IPS-20b (cell line): ENCODE data around the gene CHST9.

Source experiments
- H3K27ac ChIP-seq: one replicate; pipeline ENCODE4 v1.5.1; 2013; ENCODE audit warnings: low read length
- H3K27me3 ChIP-seq: 2 replicates; pipeline ENCODE4 v1.6.1; 2013; ENCODE audit warnings: mild to moderate bottlenecking, low read length, inconsistent platforms; ENCODE audit not compliant: insufficient read depth
- H3K36me3 ChIP-seq: 2 replicates; pipeline ENCODE4 v1.6.1; 2013; ENCODE audit warnings: low read depth, mild to moderate bottlenecking, inconsistent platforms, low read length, moderate library complexity; ENCODE audit not compliant: insufficient read depth
- H3K4me1 ChIP-seq: 2 replicates; pipeline ENCODE4 v1.6.1; 2013; ENCODE audit warnings: mild to moderate bottlenecking, control low read depth, inconsistent platforms, low read length, moderate library complexity; ENCODE audit not compliant: insufficient read depth
- H3K4me3 ChIP-seq: 2 replicates; pipeline ENCODE4 v1.5.1; 2013; ENCODE audit warnings: mild to moderate bottlenecking, low read length, inconsistent platforms
- H3K9ac ChIP-seq: 2 replicates; pipeline ENCODE4 v1.6.1; 2013; ENCODE audit warnings: low read depth, mild to moderate bottlenecking, inconsistent platforms, low read length, moderate library complexity
- H3K9me3 ChIP-seq: 2 replicates; pipeline ENCODE4 v1.6.1; 2013; ENCODE audit warnings: mild to moderate bottlenecking, low read depth, low read length, inconsistent platforms; ENCODE audit not compliant: insufficient read depth

The CHST9 gene

DNA sequence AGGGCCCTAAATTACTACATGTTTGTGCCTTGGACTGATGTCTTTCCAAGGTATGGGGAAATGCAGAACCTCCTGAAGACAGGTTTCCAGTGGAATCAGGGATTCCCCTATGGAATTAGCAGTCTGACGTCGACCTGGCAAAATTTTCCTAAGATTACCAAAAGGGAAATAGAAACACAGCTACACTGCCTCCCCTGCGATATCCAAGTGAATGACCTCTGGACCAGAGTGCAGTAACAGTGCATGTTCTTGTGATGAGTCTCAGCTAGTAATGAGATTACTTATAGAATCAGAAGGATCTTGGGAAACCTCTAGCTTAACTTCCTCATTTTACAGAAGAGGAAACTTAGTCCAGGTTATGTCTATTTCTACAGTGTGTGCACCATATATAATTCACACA lies 21.3 kb upstream of the CHST9 start:
- no peak overlapping the region for H3K4me3 ChIP-seq
- H3K36me3 ChIP-seq: no peaks in the 10 kb centered on the region
- no peak overlapping the region for H3K27ac ChIP-seq
- no peaks in the 10 kb centered on the region for H3K27me3 ChIP-seq
- no peak overlapping the region for H3K9ac ChIP-seq
- no peaks in the 10 kb centered on the region for H3K4me1 ChIP-seq
- H3K9me3 ChIP-seq: no peaks in the 10 kb centered on the region

DNA sequence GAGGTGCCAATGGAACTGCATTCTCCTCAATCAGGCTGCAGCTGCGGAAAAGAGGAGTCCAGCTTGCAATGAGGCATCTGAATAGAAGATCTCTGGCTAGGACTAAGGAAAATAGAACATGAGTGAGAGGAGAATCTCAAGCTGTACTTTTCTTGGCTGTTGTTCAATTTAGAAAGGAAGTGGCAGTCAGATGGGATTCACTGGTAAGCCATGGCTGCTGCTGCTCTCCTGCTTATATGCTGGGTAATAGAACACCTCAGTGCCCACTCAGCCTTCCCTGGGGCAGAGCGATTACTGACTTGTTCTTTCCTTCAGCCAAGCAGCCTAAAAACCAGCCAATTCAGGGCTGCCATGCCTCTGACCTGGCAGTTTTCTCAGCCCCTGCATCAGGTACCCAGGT lies 17.6 kb upstream of the CHST9 start:
- no peak overlapping the region for H3K27ac ChIP-seq

DNA sequence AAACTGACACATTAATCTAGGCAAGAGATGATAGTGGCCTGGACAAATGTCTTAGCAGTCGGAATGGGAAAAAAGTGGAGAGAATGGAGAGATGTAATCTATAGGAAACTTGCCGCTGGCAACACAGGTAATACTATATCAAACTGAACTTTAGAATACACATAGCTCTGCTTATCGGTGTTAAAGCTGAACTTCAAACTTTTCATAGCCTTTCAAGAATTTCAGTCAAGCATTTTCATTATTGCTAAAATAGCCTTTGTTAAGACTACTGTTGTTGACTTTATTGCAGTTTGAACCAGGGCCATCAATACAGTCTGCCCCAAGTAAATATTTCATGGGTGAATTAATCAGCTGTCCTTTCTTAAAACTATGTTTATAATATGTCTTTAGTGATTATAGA lies 12.9 kb upstream of the CHST9 start:
- no peak overlapping the region for H3K27ac ChIP-seq
- H3K9me3 ChIP-seq: no peaks in the 10 kb centered on the region
- no peaks in the 10 kb centered on the region for H3K4me1 ChIP-seq
- no peak overlapping the region for H3K4me3 ChIP-seq
- H3K9ac ChIP-seq: no peak overlapping the region
- H3K27me3 ChIP-seq: no peaks in the 10 kb centered on the region
- no peaks in the 10 kb centered on the region for H3K36me3 ChIP-seq

More for the DNA sequence above, 17.6 kb upstream of the CHST9 start:
- Histone ChIP-seq H3K4me1 (no peaks in the 10 kb centered on the region), H3K36me3 (no peaks in the 10 kb centered on the region), H3K9ac (no peak overlapping the region), H3K4me3 (no peak overlapping the region), H3K9me3 (no peaks in the 10 kb centered on the region), H3K27me3 (no peaks in the 10 kb centered on the region)

DNA sequence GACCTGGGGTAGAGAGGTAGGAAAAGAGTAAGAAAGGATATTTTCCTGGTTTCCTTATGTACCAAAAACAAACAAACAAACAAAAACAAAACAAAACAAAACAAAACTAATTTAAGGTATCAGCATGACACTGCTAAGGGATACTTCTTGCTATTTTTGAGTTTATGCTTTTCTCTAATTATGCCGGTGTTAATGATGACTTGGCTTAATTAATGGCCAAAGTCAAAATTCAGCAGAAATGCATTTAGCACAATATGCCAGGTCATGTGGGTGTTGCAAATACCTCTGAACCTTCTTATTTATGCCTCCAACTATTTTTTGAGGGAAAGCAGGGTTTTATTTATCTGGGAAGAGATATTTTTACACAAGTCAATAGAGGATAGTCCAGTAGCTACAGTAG lies 3.2 kb upstream of the CHST9 start:
- Histone ChIP-seq H3K9me3 (no peaks in the 10 kb centered on the region), H3K9ac (no peak overlapping the region), H3K4me3 (no peak overlapping the region), H3K36me3 (no peaks in the 10 kb centered on the region), H3K27ac (no peak overlapping the region), H3K27me3 (peaks cover 28% of the 10 kb centered on the region), H3K4me1 (peaks cover 9% of the 10 kb centered on the region; the same call in 1 of the 2 replicates)

DNA sequence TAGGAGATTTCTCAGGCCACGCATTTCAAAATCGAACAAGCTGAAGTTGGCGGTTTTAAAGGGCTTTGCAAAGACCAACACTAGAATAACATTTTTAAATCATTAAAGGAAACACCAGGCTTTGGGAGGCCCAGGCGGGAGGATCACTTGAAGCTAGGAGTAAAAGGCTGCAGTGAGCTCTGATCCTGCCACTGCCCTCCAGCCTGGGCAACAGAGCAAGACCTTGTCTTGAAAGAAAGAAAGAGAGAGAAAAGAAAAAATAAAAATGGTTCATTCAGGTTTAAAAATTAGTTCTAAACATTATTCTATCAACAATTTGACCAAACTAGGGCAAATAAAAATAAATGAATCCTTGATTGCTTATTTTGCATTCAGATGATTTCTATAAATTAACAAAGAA lies 789 bp upstream of the CHST9 start:
- no peak overlapping the region for H3K27ac ChIP-seq
- peaks cover 18% of the 10 kb centered on the region; the same call in 1 of the 2 replicates for H3K4me1 ChIP-seq
- no peaks in the 10 kb centered on the region for H3K36me3 ChIP-seq
- H3K9ac ChIP-seq: no peak overlapping the region; the same call in 1 of the 2 replicates
- peaks cover 30% of the 10 kb centered on the region for H3K27me3 ChIP-seq
- no peaks in the 10 kb centered on the region for H3K9me3 ChIP-seq
- H3K4me3 ChIP-seq: peak overlapping the region; percentile 80

DNA sequence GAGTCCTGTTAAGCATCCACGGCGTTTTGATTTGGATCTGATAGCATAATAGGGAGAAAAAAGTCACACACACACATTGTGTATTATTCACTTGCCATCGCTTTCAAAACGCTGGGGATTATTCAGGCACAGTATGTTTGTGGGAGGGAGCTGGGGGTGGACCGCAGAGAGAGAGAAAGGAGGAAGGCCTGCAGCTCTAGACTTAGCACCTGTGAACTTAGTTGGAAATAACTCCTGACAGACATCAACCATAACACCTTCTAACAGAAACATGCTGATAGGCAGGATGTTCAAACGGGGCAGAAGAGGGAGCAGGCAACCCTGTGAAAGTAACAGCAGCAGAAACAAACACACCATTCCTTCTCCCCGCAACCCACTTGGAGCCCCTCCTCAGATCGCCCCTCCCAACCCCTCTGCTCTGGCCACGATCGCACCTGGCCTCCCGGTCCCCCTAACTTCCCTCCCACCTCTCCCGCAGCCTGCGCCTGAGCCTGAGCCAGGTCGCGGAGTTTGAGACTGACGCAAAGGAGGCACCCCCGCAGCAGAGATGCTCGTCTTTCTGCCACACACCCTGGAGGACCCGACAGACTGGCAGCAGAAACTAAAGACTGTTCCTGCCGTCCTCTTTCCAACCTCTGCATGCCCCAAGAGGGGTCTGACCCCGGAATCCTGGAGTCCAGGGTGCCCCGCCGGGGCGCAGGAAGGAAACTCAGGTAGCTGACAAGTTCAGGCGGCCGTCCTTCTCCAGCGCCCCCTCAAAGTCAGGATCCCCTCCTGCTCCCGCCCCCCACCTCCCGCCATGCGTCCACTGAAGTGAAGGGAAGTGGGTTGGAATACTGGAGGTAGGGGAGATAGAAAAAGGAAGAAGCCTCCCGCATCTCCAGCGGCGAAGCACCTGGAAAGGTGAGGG lies 738 bp downstream of the CHST9 start:
- no peaks in the 10 kb centered on the region for H3K36me3 ChIP-seq
- peak overlapping the region; percentile 13; the same call in 1 of the 2 replicates for H3K9ac ChIP-seq
- peak overlapping the region; percentile 83 for H3K4me3 ChIP-seq
- no peaks in the 10 kb centered on the region for H3K9me3 ChIP-seq
- no peak overlapping the region for H3K27ac ChIP-seq
- peaks cover 30% of the 10 kb centered on the region for H3K27me3 ChIP-seq
- peaks cover 18% of the 10 kb centered on the region; the same call in 1 of the 2 replicates for H3K4me1 ChIP-seq

DNA sequence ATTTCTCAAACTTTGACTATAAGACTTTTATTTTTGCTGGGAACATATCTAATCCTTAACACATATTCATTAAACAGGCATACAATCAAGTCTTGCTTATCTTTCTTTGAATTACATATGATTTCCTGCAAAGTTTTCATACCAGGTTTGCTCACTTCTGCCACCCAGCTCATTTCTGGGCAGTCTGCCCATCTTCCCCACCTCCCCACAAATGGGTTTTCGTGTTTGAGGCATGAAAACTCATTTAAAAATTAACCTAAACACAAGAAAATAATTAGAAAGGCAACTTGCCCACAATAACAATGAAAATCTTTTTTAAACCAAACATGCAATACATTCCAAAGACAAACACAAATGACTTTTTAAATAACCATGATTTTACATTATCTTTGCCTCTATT lies 3.4 kb downstream of the CHST9 start:
- H3K9ac ChIP-seq: no peak overlapping the region
- H3K4me1 ChIP-seq: peaks cover 25% of the 10 kb centered on the region; the same call in 1 of the 2 replicates
- H3K27me3 ChIP-seq: peaks cover 30% of the 10 kb centered on the region
- no peak overlapping the region for H3K4me3 ChIP-seq
- no peaks in the 10 kb centered on the region for H3K36me3 ChIP-seq
- H3K27ac ChIP-seq: no peak overlapping the region
- H3K9me3 ChIP-seq: no peaks in the 10 kb centered on the region

GRCh38 chr18:27178424-27178823 lies 6.7 kb downstream of the CHST9 start:
- H3K36me3 ChIP-seq: no peaks in the 10 kb centered on the region
- H3K4me3 ChIP-seq: no peak overlapping the region
- peaks cover 35% of the 10 kb centered on the region; the same call in 1 of the 2 replicates for H3K4me1 ChIP-seq
- peaks cover 3% of the 10 kb centered on the region; the same call in 1 of the 2 replicates for H3K27me3 ChIP-seq
- H3K9ac ChIP-seq: no peak overlapping the region
- no peaks in the 10 kb centered on the region for H3K9me3 ChIP-seq
- H3K27ac ChIP-seq: no peak overlapping the region

DNA sequence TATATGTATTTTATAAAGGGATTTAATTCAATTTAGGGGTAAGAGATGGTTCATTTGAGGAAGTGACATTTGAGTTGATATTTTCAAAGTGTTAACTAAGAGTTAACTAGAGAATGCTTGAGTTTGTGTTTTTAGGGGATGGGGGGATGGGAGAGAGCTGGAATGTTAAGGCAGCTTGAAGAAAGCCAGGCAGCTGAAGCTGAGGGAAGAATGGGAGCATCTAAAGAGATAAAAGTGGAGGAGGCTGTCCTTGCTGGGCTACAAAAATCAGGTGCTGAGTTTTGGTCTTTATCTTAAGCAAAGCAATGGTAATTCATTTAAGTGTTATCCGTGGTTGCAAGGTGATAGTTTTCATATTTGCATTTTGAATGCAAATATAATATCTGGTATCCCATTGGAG lies 9.2 kb downstream of the CHST9 start:
- no peaks in the 10 kb centered on the region for H3K36me3 ChIP-seq
- H3K27ac ChIP-seq: no peak overlapping the region
- peak overlapping the region; percentile 14; the same call in 1 of the 2 replicates for H3K9ac ChIP-seq
- H3K4me1 ChIP-seq: peaks cover 25% of the 10 kb centered on the region; the same call in 1 of the 2 replicates
- H3K4me3 ChIP-seq: peak overlapping the region; percentile 51; the same call in 1 of the 2 replicates
- no peaks in the 10 kb centered on the region for H3K9me3 ChIP-seq
- no peaks in the 10 kb centered on the region for H3K27me3 ChIP-seq

DNA sequence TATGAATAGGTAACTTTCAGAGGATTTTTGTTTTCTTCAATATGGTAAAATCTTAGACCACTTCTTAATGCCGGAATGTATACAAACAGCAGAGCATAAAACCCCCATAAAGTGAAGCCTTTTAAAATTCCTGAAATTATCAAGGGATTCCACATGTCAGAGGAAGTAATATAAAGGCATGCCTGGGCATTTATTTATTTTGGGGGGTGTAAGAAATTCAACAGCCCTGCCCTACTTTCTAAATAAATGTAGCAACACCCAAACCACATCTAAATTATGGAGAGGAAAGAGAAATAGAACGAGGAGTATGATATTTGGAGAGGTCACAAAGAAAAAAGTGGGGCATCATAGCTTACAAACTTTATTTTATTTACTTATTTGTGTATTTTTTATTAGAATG lies 9.9 kb downstream of the CHST9 start:
- H3K9ac ChIP-seq: no peak overlapping the region
- H3K27me3 ChIP-seq: no peaks in the 10 kb centered on the region
- H3K27ac ChIP-seq: no peak overlapping the region
- H3K4me1 ChIP-seq: peaks cover 25% of the 10 kb centered on the region; the same call in 1 of the 2 replicates
- no peak overlapping the region for H3K4me3 ChIP-seq
- no peaks in the 10 kb centered on the region for H3K9me3 ChIP-seq
- H3K36me3 ChIP-seq: no peaks in the 10 kb centered on the region

GRCh38 chr18:27171993-27172392 lies 13.1 kb downstream of the CHST9 start:
- Histone ChIP-seq H3K4me3 (no peak overlapping the region), H3K4me1 (peaks cover 17% of the 10 kb centered on the region; the same call in 1 of the 2 replicates), H3K36me3 (no peaks in the 10 kb centered on the region), H3K27ac (no peak overlapping the region), H3K9ac (no peak overlapping the region), H3K9me3 (no peaks in the 10 kb centered on the region; the same call in 1 of the 2 replicates), H3K27me3 (no peaks in the 10 kb centered on the region)

- Histone ChIP-seq H3K9ac (no peak overlapping the region), H3K36me3 (no peaks in the 10 kb centered on the region), H3K27ac (no peak overlapping the region), H3K9me3 (peaks cover 4% of the 10 kb centered on the region), H3K27me3 (no peaks in the 10 kb centered on the region), H3K4me3 (no peak overlapping the region), H3K4me1 (no peaks in the 10 kb centered on the region)
These were observed 19.7 kb downstream of the CHST9 start for GRCh38 chr18:27165412-27165811.
